HFF-Myc (cell line): Measurements from ENCODE around the gene NECTIN2.

Experiments
- DNase-seq: peaks from one replicate; pipeline ENCODE4 v3.0.0-alpha.2; 2011; ENCODE audit warnings: low read depth; ENCODE audit errors: extremely low read depth
- H3K4me3 ChIP-seq: replicated peaks from 2 replicates; pipeline ENCODE4 v1.5.1; 2011; ENCODE audit warnings: low read depth, mild to moderate bottlenecking, control low read depth, low read length
- CTCF ChIP-seq: IDR thresholded peaks from 2 replicates; pipeline ENCODE4 v1.5.1; 2012; ENCODE audit warnings: mild to moderate bottlenecking, low read depth, low read length, control low read depth; ENCODE audit errors: missing control alignments

Gene NECTIN2

GRCh38 chr19:44893332-44894051 is 47.4 kb downstream of the NECTIN2 start:
- DNase-seq, result no peak
- H3K4me3 ChIP-seq, result no peak overlapping the region
- TF ChIP-seq CTCF, result no peak

- no peak for DNase-seq
- TF ChIP-seq CTCF, result no peak
- H3K4me3 ChIP-seq, result no peak overlapping the region
Observed at GRCh38 chr19:44894052-44894400, 47.9 kb downstream of the NECTIN2 start.

DNA sequence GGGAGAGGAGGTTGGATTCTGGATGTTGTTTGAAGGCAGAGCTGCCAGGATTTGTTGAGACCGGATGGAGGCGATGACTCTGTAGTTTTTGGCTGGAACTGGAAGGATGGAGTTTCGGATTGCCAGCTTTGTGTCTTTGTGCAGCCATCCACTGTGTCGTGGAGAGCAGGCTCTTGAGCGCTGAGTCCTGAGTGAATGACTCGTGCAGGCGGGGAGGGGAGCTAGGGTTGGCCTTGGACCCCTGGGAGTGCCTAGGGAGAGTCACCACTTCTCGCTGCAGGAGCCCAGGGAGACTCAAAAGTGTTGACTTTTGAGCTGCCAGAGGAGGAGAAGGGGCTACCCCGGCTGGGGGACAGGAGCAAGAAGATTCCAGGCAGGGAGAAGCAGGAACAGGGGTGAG is 48.8 kb downstream of the NECTIN2 start:
- TF ChIP-seq CTCF, result no peak
- DNase-seq, result no peak
- H3K4me3 ChIP-seq, result no peak overlapping the region

- no peak overlapping the region for H3K4me3 ChIP-seq
- no peak for TF ChIP-seq CTCF
- DNase-seq, result no peak
Observed at GRCh38 chr19:44897835-44898234, 51.7 kb downstream of the NECTIN2 start.

DNA sequence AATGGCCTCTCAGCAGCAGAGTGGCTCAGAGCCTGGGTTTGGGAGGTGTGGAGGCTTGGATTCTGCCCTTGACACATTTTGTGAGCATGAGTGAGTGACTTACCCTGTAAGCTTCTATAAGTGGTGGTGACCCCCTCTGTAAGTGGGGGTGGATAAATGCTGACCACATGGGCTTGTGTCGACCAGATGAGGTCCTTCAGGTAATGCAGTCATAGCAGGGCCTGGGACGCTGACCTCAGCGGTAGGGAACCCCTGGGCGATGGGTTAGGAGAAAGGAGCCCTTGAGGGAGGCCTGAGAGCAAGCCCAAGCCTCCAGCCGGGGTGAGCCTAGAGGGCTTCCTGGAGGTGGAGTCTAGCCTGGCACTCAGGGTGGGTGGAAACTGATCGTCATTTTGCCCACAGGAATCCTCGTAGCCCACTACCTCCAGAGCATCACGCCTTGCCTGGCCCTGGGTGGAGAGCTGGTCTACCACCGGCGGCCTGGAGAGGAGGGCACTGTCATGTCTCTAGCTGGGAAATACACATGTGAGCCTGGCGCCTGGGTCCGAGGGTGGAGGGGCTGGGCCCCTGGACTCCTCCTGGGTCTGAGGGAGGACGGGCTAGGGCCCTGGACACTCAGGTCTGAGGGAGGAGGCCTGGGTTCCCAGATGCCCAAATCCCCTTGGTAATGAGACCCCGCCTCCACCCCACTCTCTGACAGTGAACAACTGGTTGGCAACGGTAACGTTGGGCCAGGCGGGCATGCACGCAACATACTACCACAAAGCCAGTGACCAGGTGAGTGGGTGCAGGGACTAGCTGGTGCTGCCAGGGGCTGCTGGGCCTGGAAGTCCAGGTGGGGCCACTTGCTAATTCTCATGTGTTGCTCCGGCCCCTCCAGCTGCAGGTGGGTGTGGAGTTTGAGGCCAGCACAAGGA is 54.5 kb downstream of the NECTIN2 start:
- no peak for DNase-seq
- no peak for TF ChIP-seq CTCF
- H3K4me3 ChIP-seq, result no peak overlapping the region

DNA sequence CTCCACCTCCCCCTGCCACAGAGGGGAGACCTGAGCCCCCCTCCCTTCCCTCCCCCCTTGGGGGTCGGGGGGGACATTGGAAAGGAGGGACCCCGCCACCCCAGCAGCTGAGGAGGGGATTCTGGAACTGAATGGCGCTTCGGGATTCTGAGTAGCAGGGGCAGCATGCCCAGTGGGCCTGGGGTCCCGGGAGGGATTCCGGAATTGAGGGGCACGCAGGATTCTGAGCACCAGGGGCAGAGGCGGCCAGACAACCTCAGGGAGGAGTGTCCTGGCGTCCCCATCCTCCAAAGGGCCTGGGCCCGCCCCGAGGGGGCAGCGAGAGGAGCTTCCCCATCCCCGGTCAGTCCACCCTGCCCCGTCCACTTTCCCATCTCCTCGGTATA is 57.1 kb downstream of the NECTIN2 start:
- TF ChIP-seq CTCF, result no peak
- H3K4me3 ChIP-seq, result no peak overlapping the region
- DNase-seq, result no peak
